NCI-H128 (cell line): ENCODE measurements around the gene COX5B.

Source experiments
- DNase-seq: peaks from one replicate; lab custom pipeline; 2025; ENCODE audit not compliant: unreplicated experiment; lab: John Stamatoyannopoulos, UW

The COX5B gene

DNA sequence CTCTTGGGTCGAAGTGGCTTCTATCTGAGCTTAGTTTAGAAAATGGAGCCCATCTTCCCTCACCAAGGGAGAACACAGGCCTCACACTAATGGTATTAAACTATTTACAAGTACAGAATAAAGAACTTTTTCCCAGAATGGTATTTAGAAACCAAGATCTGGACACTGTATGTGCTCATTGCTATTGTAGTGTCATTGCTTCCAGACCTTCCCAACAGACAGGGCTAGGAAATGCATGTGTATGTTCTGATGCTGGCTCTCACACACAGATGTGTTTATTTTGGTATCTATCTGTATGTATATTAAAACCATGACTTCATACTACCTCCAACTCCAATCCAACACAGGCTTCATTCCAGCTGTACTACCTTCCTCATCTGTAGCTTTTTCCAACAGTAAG lies 8.0 kb downstream of the COX5B start:
- DNase-seq = no peak

DNA sequence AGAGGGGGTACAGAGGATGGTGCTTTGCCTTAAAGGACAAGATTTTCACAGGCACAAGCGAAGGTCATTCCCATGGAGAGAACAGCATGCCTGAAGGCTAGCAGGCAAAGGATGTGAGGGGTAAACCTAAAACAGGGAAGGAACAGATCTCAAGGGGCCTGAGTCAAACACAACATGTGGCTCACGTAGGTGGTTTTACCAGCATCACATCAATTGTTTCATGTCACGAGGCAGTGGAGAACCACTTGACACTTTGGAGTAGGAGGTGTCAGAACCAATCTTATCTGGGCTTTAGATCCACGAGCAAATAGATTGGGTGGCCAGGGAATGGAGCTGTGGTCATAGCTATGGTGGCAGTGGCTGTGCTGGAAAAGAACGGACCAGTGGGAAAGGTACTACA lies 8.4 kb downstream of the COX5B start:
- no peak for DNase-seq

GRCh38 chr2:97654791-97655190 lies 8.9 kb downstream of the COX5B start:
- DNase-seq = no peak

DNA sequence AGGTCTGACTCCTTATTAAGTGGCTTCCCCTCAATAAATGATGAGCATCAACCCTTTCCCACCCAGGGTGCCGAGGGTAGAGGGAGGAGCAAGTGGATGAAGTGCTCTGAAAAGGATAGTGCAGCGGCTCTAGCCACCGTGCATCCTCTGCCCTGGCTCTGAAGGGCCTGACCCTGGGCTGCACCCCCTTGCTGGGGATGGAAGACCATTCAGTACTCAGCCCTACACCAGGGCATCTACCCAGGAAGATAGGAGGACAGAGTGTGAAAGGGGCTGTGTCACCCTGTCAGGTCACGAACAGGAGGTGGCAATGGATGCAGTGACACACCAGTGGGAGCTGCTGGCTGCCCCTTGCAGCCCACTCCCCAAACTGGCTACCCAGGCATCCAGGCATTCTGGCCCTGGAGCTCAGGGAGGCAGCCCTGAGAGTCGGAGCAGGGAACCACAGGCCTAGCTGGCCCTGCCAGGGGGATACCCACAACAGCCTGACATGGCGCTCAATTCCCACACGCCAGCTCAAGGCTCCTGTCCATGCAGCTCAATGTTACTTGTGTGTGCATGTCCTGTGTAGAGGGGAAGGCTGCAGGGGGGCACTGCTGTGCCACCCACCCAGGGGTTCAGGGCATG lies 10.4 kb downstream of the COX5B start:
- DNase-seq = no peak

GRCh38 chr2:97656905-97657587 lies 11.2 kb downstream of the COX5B start:
- no peak for DNase-seq

GRCh38 chr2:97657986-97658690 lies 12.3 kb downstream of the COX5B start:
- no peak for DNase-seq

- no peak for DNase-seq
Observed at GRCh38 chr2:97658691-97659157, 12.9 kb downstream of the COX5B start.

GRCh38 chr2:97659256-97660043 lies 13.6 kb downstream of the COX5B start:
- no peak for DNase-seq

DNA sequence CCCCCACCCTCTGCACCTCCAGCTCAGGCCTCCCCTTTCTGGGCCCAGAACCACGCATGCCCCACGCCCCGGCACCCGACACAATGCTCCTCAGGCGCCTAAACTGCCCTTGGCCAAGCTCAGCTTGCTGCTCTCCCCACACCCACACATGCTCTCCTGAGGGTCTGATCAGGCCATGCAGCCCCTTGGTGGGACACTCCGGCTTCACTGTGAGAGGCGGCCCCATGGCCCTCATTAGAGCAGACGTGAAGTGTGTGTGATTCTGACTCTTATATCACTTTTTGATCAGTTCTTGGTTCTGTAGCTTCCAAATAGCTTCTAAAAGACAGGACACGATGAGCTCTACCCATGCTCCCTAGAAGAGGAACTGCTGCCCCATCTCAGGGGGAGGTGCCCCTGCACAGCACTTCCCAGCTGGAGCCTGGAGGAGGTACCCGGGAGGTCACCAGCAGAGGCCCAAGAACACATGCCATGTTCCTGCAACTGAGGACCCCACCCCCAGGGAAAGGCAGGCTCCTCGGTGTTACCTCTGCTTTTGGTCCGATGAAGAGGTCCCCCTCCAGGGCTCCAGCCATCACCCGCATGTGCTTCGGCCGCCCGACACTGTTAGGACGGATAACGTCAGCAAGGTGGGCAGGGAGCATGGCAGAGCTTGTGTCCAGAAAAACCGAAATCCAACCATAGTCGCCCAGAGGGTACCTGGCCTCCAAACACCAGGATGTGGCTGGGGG lies 14.3 kb downstream of the COX5B start:
- DNase-seq = no peak

GRCh38 chr2:97660775-97661389 lies 15.0 kb downstream of the COX5B start:
- DNase-seq = no peak

- no peak for DNase-seq
Observed at GRCh38 chr2:97661927-97662326, 16.1 kb downstream of the COX5B start.

- DNase-seq = no peak
Observed at GRCh38 chr2:97662386-97662894, 16.6 kb downstream of the COX5B start.

- DNase-seq = peak; percentile 35
Observed at GRCh38 chr2:97662895-97663625, 17.2 kb downstream of the COX5B start.

DNA sequence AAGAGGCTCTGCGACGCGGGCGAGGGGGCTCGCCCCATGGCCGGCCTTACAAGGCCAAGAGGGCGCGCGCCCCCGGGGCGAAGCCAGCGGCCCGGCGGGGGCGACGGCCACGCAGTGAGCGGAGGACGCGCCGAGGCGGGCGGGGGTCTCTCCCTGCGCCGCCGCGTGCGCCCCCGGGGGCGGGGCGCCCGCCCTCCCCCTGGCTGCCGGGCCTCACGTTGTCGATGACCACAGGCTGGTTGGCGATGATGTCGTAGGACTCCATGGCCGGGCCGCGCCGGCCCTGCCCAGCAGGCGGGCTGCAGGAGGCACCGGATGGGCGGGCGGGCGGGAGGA lies 17.7 kb downstream of the COX5B start:
- DNase-seq = no peak

GRCh38 chr2:97663962-97664635 lies 18.2 kb downstream of the COX5B start, which contains the start of gene ACTR1B:
Gene ACTR1B (minus strand): TSS chr2:97664044. CDS start chr2:97663890, 154 bp downstream.
- peak; percentile 97 for DNase-seq

GRCh38 chr2:97664636-97664970 lies 18.7 kb downstream of the COX5B start:
- DNase-seq = no peak

GRCh38 chr2:97669448-97669847 lies 23.6 kb downstream of the COX5B start, which contains the start of gene C2orf92:
Gene C2orf92 (plus strand): TSS chr2:97669713. CDS start chr2:97669789, 76 bp downstream.
- no peak for DNase-seq

GRCh38 chr2:97670471-97670870 lies 24.6 kb downstream of the COX5B start:
- no peak for DNase-seq

DNA sequence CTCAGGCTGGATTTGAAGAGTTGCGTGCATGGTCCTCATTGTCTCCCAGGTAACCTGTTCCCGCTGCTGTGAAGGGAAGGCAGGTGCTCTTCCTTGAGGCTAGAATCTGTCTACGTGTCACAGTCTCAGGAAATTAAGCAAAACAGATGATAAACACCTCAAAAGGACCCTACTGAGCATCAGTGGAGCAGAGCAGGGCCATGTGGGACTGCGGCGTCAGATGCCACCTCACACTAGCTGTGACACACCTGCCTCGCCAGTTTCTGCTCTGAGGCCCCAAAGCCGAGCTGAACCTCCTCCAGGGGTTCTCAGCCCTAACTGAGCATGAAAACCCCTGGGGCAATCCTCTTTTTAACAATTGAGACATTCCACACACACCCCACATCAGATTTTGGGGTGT lies 25.7 kb downstream of the COX5B start:
- no peak for DNase-seq
